Muscle of leg (tissue), 11 donors: ENCODE measurements around the gene SEC14L1. TPM values are rescaled to one million over a fixed set of nuclear protein-coding genes. Genes with fewer than 3 reads are reported as not detected.

Experiments used
- DNase-seq: peaks from one replicate; pipeline ENCODE4 v3.0.0; 2013
- H3K27ac ChIP-seq: one replicate; pipeline ENCODE4 v1.5.1; 2013; ENCODE audit warnings: mild to moderate bottlenecking, low read length, control low read depth
- H3K27me3 ChIP-seq: one replicate; pipeline ENCODE4 v1.6.1; 2013; ENCODE audit warnings: low read length; ENCODE audit not compliant: control insufficient read depth, insufficient read depth
- H3K36me3 ChIP-seq: one replicate; pipeline ENCODE4 v1.6.1; 2013; ENCODE audit warnings: low read length; ENCODE audit not compliant: control insufficient read depth, insufficient read depth
- H3K4me1 ChIP-seq: one replicate; pipeline ENCODE4 v1.6.1; 2013; ENCODE audit warnings: low read length; ENCODE audit not compliant: control insufficient read depth, insufficient read depth
- H3K4me3 ChIP-seq: one replicate; pipeline ENCODE4 v1.5.1; 2013; ENCODE audit warnings: low read length, control low read depth
- H3K9me3 ChIP-seq: replicated peaks from 2 replicates; pipeline ENCODE4 v1.6.1; 2013; ENCODE audit warnings: low read depth, low read length; ENCODE audit not compliant: control insufficient read depth
- WGBS: methylation state at CpG from one replicate; pipeline ENCODE4 v1.1.5; 2013; ENCODE audit warnings: missing lambda C conversion rate; ENCODE audit not compliant: insufficient coverage; 5-methylcytosine and 5-hydroxymethylcytosine counted together
- polyA plus RNA-seq, 8 donors: library from polyadenylated mRNA; unstranded; fragments of 120-200 nt; gene quantifications; one replicate each; pipeline versions ENCODE4 v1.2.1 to v1.2.3, GENCODE V29; 2013; ENCODE audit warnings: inconsistent platforms in 1 of 8, low replicate concordance in 1 of 8; ENCODE audit not compliant: insufficient read length in 8 of 8, insufficient read depth in 1 of 8
- total RNA-seq: library from RNA; stranded (reverse); fragments of 120-200 nt; gene quantifications from one replicate; pipeline ENCODE4 v1.2.4, GENCODE V29; 2013

The SEC14L1 gene
- total and polyA plus RNA-seq, 9 donors = 41.3 to 93.4 (median 82.4) TPM

DNA sequence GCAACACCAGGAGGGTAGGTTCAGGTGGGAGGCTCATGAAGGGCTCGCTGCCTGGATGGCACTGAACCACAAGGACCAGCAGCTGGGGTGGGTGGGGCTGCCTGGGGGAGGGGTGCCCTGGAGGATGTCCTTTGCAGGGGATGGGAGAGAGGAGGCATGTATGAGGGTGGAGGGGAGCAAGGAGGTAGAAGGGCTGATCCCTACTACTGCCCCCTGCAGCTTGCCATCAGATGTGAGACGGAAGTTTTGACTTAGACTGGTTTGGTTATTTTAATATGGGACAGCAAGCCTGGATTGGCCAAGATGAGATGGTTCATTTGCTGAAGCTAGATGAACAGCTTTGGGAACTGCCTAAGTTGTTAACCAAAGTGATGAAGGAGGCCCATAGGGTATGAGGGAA, 115.9 kb downstream of the SEC14L1 start:
- no peaks in the 10 kb centered on the region for H3K36me3 ChIP-seq
- H3K27ac ChIP-seq = no peak overlapping the region
- peaks cover 3% of the 10 kb centered on the region for H3K27me3 ChIP-seq
- WGBS = 100% methylated on average over 1 of the region's 2 CpGs
- H3K9me3 ChIP-seq = no peaks in the 10 kb centered on the region
- no peak for DNase-seq
- no peak overlapping the region for H3K4me3 ChIP-seq
- peaks cover 4% of the 10 kb centered on the region for H3K4me1 ChIP-seq

DNA sequence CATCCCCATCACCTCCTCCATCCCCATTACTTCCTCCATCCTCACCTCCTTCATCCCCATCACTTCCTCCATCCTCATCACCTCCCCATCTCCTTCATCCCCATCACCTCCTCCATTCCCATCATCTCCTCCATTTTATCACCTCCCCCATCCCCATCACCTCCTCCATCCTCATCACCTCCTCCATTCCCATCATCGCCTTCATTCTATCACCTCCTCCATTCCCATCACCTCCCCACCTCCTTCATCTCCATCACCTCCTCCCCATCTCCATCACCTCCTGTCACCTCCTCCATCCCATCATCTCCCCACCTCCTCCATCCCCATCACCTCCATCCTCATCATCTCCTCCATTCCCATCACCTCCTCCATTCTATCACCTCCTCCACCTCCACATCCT, 116.4 kb downstream of the SEC14L1 start:
- H3K27ac ChIP-seq = no peak overlapping the region
- 100% methylated on average over 1 of the region's 1 CpG for WGBS
- H3K9me3 ChIP-seq = no peaks in the 10 kb centered on the region
- no peak overlapping the region for H3K4me3 ChIP-seq
- peaks cover 3% of the 10 kb centered on the region for H3K27me3 ChIP-seq
- peaks cover 4% of the 10 kb centered on the region for H3K4me1 ChIP-seq
- no peaks in the 10 kb centered on the region for H3K36me3 ChIP-seq
- DNase-seq = no peak

DNA sequence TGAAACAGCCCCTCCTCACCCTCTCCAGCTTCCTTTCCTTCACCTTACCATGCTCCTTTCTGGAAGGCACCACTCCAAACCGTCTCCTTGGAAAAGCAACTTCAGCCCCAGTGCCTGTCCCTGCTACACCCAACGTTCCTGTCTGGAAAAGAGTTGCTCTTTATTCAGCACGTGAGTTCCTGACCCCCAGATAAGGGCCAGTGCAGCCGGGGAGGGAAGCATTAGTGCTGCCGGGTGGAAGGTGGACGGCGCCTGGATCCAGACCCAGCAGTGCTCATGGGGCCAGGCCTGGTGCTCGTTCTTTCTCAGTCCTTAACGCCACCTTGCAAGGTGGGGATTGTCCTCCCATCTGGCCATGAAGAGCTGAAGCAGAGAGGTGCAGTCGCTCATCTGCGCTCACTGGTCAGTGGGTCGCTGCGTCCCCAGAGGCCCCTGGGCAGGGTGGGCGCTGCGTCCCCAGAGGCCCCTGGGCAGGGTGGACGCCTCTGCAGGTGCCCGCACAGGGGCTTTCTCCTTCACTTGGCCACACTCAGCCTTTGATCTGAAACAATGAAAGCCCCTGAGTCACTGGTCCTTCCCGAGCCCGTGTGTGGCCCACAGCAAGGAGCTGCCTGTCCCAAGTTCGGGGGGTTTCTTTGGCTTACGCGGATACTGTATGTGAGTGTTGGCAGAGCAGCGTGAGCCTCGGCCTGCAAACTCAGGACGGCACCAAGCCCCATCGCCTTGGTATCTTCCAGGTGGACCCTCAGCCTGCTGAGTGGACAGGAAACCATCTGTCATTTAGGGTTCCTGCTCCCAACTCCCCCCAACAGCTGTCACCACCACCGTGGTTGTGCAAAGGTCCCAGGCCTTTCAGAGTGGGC, 117.1 kb downstream of the SEC14L1 start:
- no peak for DNase-seq
- WGBS = 80% methylated on average over 25 of the region's 27 CpGs
- Histone ChIP-seq H3K4me1 (peaks cover 4% of the 10 kb centered on the region), H3K27ac (no peak overlapping the region), H3K4me3 (no peak overlapping the region), H3K36me3 (no peaks in the 10 kb centered on the region), H3K27me3 (peaks cover 3% of the 10 kb centered on the region), H3K9me3 (no peaks in the 10 kb centered on the region)

DNA sequence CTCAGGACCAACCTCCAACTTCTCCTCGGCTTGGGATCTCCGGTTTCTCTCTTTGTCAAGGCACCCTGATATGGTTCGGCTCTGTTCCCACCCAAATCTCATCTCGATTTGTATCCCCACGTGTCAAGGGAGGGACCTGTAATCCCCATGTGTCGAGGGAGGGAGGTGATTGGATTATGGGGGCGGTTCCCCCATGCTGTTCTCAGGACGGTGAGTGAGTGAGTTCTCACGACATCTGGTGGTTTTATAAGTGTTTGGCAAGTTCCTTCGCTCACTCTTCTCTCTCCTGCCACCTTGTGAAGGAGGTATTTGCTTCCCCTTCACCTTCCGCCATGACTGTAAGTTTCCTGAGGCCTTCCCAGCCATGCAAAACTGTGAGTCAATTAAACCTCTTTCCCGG, 117.9 kb downstream of the SEC14L1 start:
- H3K27ac ChIP-seq = no peak overlapping the region
- H3K4me3 ChIP-seq = no peak overlapping the region
- peaks cover 3% of the 10 kb centered on the region for H3K27me3 ChIP-seq
- no peak for DNase-seq
- no peaks in the 10 kb centered on the region for H3K9me3 ChIP-seq
- whole genome bisulfite sequencing = 100% methylated on average over 1 of the region's 12 CpGs
- peaks cover 4% of the 10 kb centered on the region for H3K4me1 ChIP-seq
- no peaks in the 10 kb centered on the region for H3K36me3 ChIP-seq

DNA sequence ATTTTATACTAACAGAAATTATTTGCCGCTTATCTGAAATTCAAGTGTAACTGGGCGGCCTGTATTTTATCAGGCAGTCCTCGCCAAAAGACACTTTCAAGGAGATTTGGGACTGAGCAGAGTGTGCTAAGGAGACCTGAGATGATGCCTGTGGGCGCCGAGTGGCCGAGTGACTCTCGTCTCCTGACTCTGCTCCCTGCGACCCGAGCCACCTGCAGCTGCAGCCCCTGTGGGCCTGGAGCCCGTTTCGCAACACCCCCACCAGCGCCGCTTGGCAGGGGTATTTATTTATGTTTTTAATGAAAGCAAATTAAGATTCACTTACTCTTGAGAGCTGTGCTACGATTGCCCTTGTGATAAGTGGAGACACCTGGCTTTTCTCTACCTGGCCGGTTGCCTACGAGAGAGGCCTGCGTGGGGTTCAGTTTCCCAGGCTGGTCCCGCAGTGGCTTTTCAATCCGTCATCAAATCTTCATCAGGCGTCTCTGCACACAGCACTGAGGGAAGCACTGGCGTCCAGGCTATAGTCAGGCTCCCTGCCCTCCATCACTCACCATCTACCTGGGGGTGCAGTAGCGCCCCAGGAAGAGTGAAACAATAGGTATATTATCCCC, 124.0 kb downstream of the SEC14L1 start:
- no peaks in the 10 kb centered on the region for H3K4me1 ChIP-seq
- no peaks in the 10 kb centered on the region for H3K36me3 ChIP-seq
- no peak overlapping the region for H3K27ac ChIP-seq
- no peak for DNase-seq
- no peaks in the 10 kb centered on the region for H3K9me3 ChIP-seq
- H3K27me3 ChIP-seq = peaks cover 5% of the 10 kb centered on the region
- 42% methylated on average over 15 of the region's 22 CpGs for WGBS
- H3K4me3 ChIP-seq = no peak overlapping the region

DNA sequence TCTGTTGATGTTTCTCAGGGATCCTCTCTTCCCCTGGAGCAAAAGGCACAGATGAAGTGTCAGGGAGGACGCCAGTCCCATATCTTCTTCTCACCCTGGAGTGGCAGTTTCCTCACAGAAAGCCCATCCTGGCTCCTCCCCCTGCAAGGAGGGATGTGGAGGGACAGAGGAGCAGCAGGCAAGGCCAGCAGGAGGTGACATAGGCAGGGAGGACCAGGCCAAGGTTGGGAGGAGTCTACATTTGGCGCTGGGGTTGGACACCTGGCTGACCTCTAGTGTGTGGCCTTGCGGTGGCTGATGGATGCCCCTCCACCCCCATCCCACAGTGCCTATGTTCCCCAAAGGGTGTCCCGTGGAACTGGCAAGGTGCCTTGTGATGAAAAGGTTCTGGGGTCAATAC, 125.4 kb downstream of the SEC14L1 start:
- Histone ChIP-seq H3K27ac (no peak overlapping the region), H3K4me3 (no peak overlapping the region), H3K4me1 (no peaks in the 10 kb centered on the region), H3K27me3 (peaks cover 5% of the 10 kb centered on the region), H3K9me3 (no peaks in the 10 kb centered on the region), H3K36me3 (no peaks in the 10 kb centered on the region)
- DNase-seq = no peak
- WGBS = no CpG with 5 or more reads among the region's 4 CpGs
